ENCODE measurements around the gene BMPR1A.
A peak's percentile ranks its signal among the peaks of the same experiment; 100 is the strongest.

The BMPR1A gene

GRCh38 chr10:86756511-86757112, at the start of gene BMPR1A:
Gene BMPR1A (plus strand): TSS chr10:86756619. CDS start chr10:86876019, 119,400 bp downstream.
- peak within 1 kb of the TSS; percentile 90 for H3K4me3 ChIP-seq (ENCODE audit: low read depth, low read length)

GRCh38 chr10:86706977-86707376, 49.4 kb upstream of the BMPR1A start:
- H3K4me3 ChIP-seq (ENCODE audit: low read depth, low read length) = no peak overlapping the region

GRCh38 chr10:86707505-86707904, 48.9 kb upstream of the BMPR1A start:
- H3K4me3 ChIP-seq (ENCODE audit: low read depth, low read length) = no peak overlapping the region

GRCh38 chr10:86708068-86708782, 48.2 kb upstream of the BMPR1A start:
- no peak overlapping the region for H3K4me3 ChIP-seq (ENCODE audit: low read depth, low read length)

- H3K4me3 ChIP-seq (ENCODE audit: low read depth, low read length) = no peak overlapping the region
Measured at GRCh38 chr10:86708783-86709380, 47.5 kb upstream of the BMPR1A start.

- no peak overlapping the region for H3K4me3 ChIP-seq (ENCODE audit: low read depth, low read length)
Measured at GRCh38 chr10:86709396-86710185, 46.8 kb upstream of the BMPR1A start.

- H3K4me3 ChIP-seq (ENCODE audit: low read depth, low read length) = peak overlapping the region; percentile 39
Measured at GRCh38 chr10:86710987-86711512, 45.4 kb upstream of the BMPR1A start.

GRCh38 chr10:86711513-86712316, 44.7 kb upstream of the BMPR1A start:
- peak overlapping the region; percentile 41 for H3K4me3 ChIP-seq (ENCODE audit: low read depth, low read length)

- peak overlapping the region; percentile 41 for H3K4me3 ChIP-seq (ENCODE audit: low read depth, low read length)
Measured at GRCh38 chr10:86712317-86712707, 44.1 kb upstream of the BMPR1A start.

- H3K4me3 ChIP-seq (ENCODE audit: low read depth, low read length) = no peak overlapping the region
Measured at GRCh38 chr10:86715156-86715795, 41.1 kb upstream of the BMPR1A start.

GRCh38 chr10:86715836-86716235, 40.6 kb upstream of the BMPR1A start:
- H3K4me3 ChIP-seq (ENCODE audit: low read depth, low read length) = no peak overlapping the region

GRCh38 chr10:86716466-86716865, 40.0 kb upstream of the BMPR1A start:
- no peak overlapping the region for H3K4me3 ChIP-seq (ENCODE audit: low read depth, low read length)

- no peak overlapping the region for H3K4me3 ChIP-seq (ENCODE audit: low read depth, low read length)
Measured at GRCh38 chr10:86718556-86718955, 37.9 kb upstream of the BMPR1A start.

- H3K4me3 ChIP-seq (ENCODE audit: low read depth, low read length) = no peak overlapping the region
Measured at GRCh38 chr10:86721232-86721631, 35.2 kb upstream of the BMPR1A start.

GRCh38 chr10:86723009-86723408, 33.4 kb upstream of the BMPR1A start:
- H3K4me3 ChIP-seq (ENCODE audit: low read depth, low read length) = no peak overlapping the region

GRCh38 chr10:86724445-86724844, 32.0 kb upstream of the BMPR1A start:
- H3K4me3 ChIP-seq (ENCODE audit: low read depth, low read length) = no peak overlapping the region

GRCh38 chr10:86725980-86726676, 30.3 kb upstream of the BMPR1A start:
- no peak overlapping the region for H3K4me3 ChIP-seq (ENCODE audit: low read depth, low read length)

GRCh38 chr10:86726677-86726999, 29.8 kb upstream of the BMPR1A start:
- H3K4me3 ChIP-seq (ENCODE audit: low read depth, low read length) = no peak overlapping the region

- no peak overlapping the region for H3K4me3 ChIP-seq (ENCODE audit: low read depth, low read length)
Measured at GRCh38 chr10:86727470-86727869, 28.9 kb upstream of the BMPR1A start.

Data from iPS-11a (cell line).